GM23338 (cell line): ENCODE measurements around the gene NXF1. TPM values are rescaled to one million over a fixed set of nuclear protein-coding genes. Genes with fewer than 3 reads are reported as not detected.

Experiments used
- ATAC-seq: fragments of 200-7000 bp; cut with Tn5 transposase; 3 replicates; pipeline ENCODE4 v1.9.1; 2020
- DNase-seq: peaks from one replicate; pipeline ENCODE4 v3.0.0-alpha.2; 2015; ENCODE audit warnings: low spot score
- H2AFZ ChIP-seq: fragments of 200-600 bp; sonication (generic); 2 replicates; pipeline ENCODE4 v1.8.0; 2016; ENCODE audit warnings: antibody characterized with exemption, mild to moderate bottlenecking, moderate library complexity
- H3F3A ChIP-seq: fragments of 200-600 bp; sonication (generic); replicated peaks from 2 replicates; pipeline ENCODE4 v1.8.0; 2017; ENCODE audit warnings: antibody characterized with exemption, mixed run types, low read depth
- H3K27ac ChIP-seq: fragments of 200-600 bp; sonication (generic); 2 replicates; pipeline ENCODE4 v1.6.1; 2016; ENCODE audit warnings: low read depth
- H3K27me3 ChIP-seq: fragments of 200-600 bp; sonication (generic); 2 replicates; pipeline ENCODE4 v1.8.0; 2016; ENCODE audit warnings: mild to moderate bottlenecking, mixed run types, moderate library complexity; ENCODE audit not compliant: insufficient read depth
- H3K36me3 ChIP-seq: fragments of 200-600 bp; sonication (generic); 2 replicates; pipeline ENCODE4 v1.8.0; 2016; ENCODE audit warnings: mild to moderate bottlenecking; ENCODE audit not compliant: insufficient read depth
- H3K4me1 ChIP-seq: fragments of 200-600 bp; sonication (generic); 2 replicates; pipeline ENCODE4 v1.8.0; 2016; ENCODE audit warnings: mild to moderate bottlenecking, moderate library complexity; ENCODE audit not compliant: insufficient read depth
- H3K4me2 ChIP-seq: fragments of 200-600 bp; sonication (generic); 2 replicates; pipeline ENCODE4 v1.7.1; 2017; ENCODE audit warnings: mixed run types
- H3K4me3 ChIP-seq: fragments of 200-600 bp; sonication (generic); 2 replicates; pipeline ENCODE4 v1.6.1; 2016; ENCODE audit warnings: mixed run types
- H3K79me2 ChIP-seq: fragments of 200-600 bp; sonication (generic); replicated peaks from 2 replicates; pipeline ENCODE4 v1.8.0; 2017; ENCODE audit warnings: mild to moderate bottlenecking; ENCODE audit not compliant: insufficient read depth
- H3K9me2 ChIP-seq: fragments of 200-600 bp; sonication (generic); 2 replicates; pipeline ENCODE4 v1.8.0; 2017; ENCODE audit not compliant: insufficient read depth
- H4K20me1 ChIP-seq: fragments of 200-600 bp; sonication (generic); replicated peaks from 2 replicates; pipeline ENCODE4 v1.8.0; 2017; ENCODE audit warnings: mild to moderate bottlenecking; ENCODE audit not compliant: insufficient read depth
- H3K27ac Mint-ChIP-seq: 2 replicates; pipeline ENCODE4 v1.8.0; 2020; ENCODE audit warnings: inconsistent platforms, mild to moderate bottlenecking, moderate library complexity, mixed read lengths
- H3K27me3 Mint-ChIP-seq: 3 replicates; pipeline ENCODE4 v1.8.0; 2022; ENCODE audit warnings: low read depth, mild to moderate bottlenecking, moderate library complexity, mixed read lengths, inconsistent platforms; ENCODE audit not compliant: insufficient read depth, poor library complexity
- H3K36me3 Mint-ChIP-seq: 3 replicates; pipeline ENCODE4 v1.8.0; 2021; ENCODE audit warnings: low read depth, mild to moderate bottlenecking, inconsistent platforms, moderate library complexity, mixed read lengths
- H3K4me1 Mint-ChIP-seq: 3 replicates; pipeline ENCODE4 v1.8.0; 2020; ENCODE audit warnings: mild to moderate bottlenecking, inconsistent platforms, mixed read lengths
- H3K4me3 Mint-ChIP-seq: 3 replicates; pipeline ENCODE4 v1.8.0; 2021; ENCODE audit warnings: moderate library complexity, mild to moderate bottlenecking, inconsistent platforms, mixed read lengths
- H3K9me3 Mint-ChIP-seq: 3 replicates; pipeline ENCODE4 v1.8.0; 2020; ENCODE audit warnings: moderate library complexity, mild to moderate bottlenecking, inconsistent platforms, mixed read lengths
- CREB1 ChIP-seq: fragments of 250-450 bp; sonication (Bioruptor Pico); IDR thresholded peaks from 2 replicates; pipeline ENCODE4 v1.5.0; 2020; ENCODE audit warnings: low read depth, mild to moderate bottlenecking, moderate library complexity
- ETS1 ChIP-seq: IDR thresholded peaks from 2 replicates; pipeline ENCODE4 v1.6.1; 2016; ENCODE audit warnings: antibody characterized with exemption
- EZH2 ChIP-seq: fragments of 200-600 bp; sonication (generic); IDR thresholded peaks from one replicate; pipeline ENCODE4 v1.8.0; 2017; ENCODE audit warnings: antibody characterized with exemption, mild to moderate bottlenecking, low read depth; ENCODE audit not compliant: unreplicated experiment
- EZH2phosphoT487 ChIP-seq: fragments of 200-600 bp; sonication (generic); IDR thresholded peaks from one replicate; pipeline ENCODE4 v1.8.1; 2018; ENCODE audit warnings: antibody characterized with exemption; ENCODE audit not compliant: unreplicated experiment
- JUNB ChIP-seq: IDR thresholded peaks from one replicate; pipeline ENCODE4 v1.6.1; 2016; ENCODE audit warnings: antibody characterized with exemption; ENCODE audit not compliant: unreplicated experiment
- NANOG ChIP-seq: IDR thresholded peaks from 2 replicates; pipeline ENCODE4 v1.6.1; 2016; ENCODE audit warnings: antibody characterized with exemption, borderline replicate concordance
- POLR2AphosphoS5 ChIP-seq: IDR thresholded peaks from 2 replicates; pipeline ENCODE4 v1.6.1; 2016; ENCODE audit warnings: antibody characterized with exemption, low read depth
- STAT1 ChIP-seq: IDR thresholded peaks from one replicate; pipeline ENCODE4 v1.6.1; 2016; ENCODE audit warnings: antibody characterized with exemption; ENCODE audit not compliant: unreplicated experiment
- ZNF114 ChIP-seq: fragments of 250-450 bp; sonication (Bioruptor Pico); IDR thresholded peaks from 2 replicates; pipeline ENCODE4 v1.5.0; 2020; ENCODE audit warnings: mild to moderate bottlenecking, moderate library complexity
- ZNF331 ChIP-seq: fragments of 250-450 bp; sonication (Bioruptor Pico); IDR thresholded peaks from 2 replicates; pipeline ENCODE4 v1.5.0; 2020; ENCODE audit warnings: low read depth, mild to moderate bottlenecking, moderate library complexity
- polyA plus RNA-seq: library from polyadenylated mRNA; unstranded; fragments of >200 nt; fragmentation: Nextera tagmentation; extraction: Ambion mirVana; gene quantifications from 2 replicates; pipeline ENCODE4 v1.2.1, GENCODE V29; 2016
- total RNA-seq: library from RNA; depleted of rRNA; stranded (reverse); fragments of >200 nt; shearing (Covaris generic); gene quantifications from 2 replicates; pipeline ENCODE4 v1.2.3, GENCODE V29; 2014
- TF ChIP-seq, protein P1 (sequence below), 2 experiments: fragments of 200-600 bp in 1 of 2; sonication (generic) in 1 of 2; conservative IDR thresholded peaks; 2 replicates each; pipeline versions ENCODE4 v1.5.1 to v1.6.1; 2016 to 2017; ENCODE audit warnings: antibody characterized with exemption in 2 of 2, low read depth in 2 of 2, mild to moderate bottlenecking in 2 of 2, moderate library complexity in 1 of 2
- TF ChIP-seq, protein P2 (sequence below): IDR thresholded peaks from one replicate; pipeline ENCODE4 v1.6.1; 2018; ENCODE audit warnings: antibody characterized with exemption; ENCODE audit not compliant: unreplicated experiment

Gene NXF1
- total and polyA plus RNA-seq, 2 experiments from 2014 or later, result 31.7 to 31.8 TPM

GRCh38 chr11:62801071-62801470, 4.2 kb downstream of the NXF1 start:
- H3K4me3 ChIP-seq, result no peak overlapping the region
- Mint-ChIP-seq H3K27ac (no peak overlapping the region), H3K27me3 (peaks cover 12% of the 10 kb centered on the region), H3K9me3 (no peaks in the 10 kb centered on the region), H3K4me3 (no peak overlapping the region), H3K36me3 (peaks cover 72% of the 10 kb centered on the region), H3K4me1 (peaks cover 10% of the 10 kb centered on the region)
- H3K79me2 ChIP-seq, result peaks cover 27% of the 10 kb centered on the region
- H3K27me3 ChIP-seq, result no peaks in the 10 kb centered on the region
- H3K4me2 ChIP-seq, result no peak overlapping the region
- DNase-seq (no peak), ATAC-seq (no peak)
- peaks cover 6% of the 10 kb centered on the region; the same call in 1 of the 2 replicates for H3K4me1 ChIP-seq
- H3K27ac ChIP-seq, result no peak overlapping the region
- TF ChIP-seq NANOG (no peak), ZNF331 (no peak)
- peaks cover 10% of the 10 kb centered on the region for H4K20me1 ChIP-seq
- H3K9me2 ChIP-seq, result no peaks in the 10 kb centered on the region
- H3F3A ChIP-seq, result peaks cover 7% of the 10 kb centered on the region
- peaks cover 55% of the 10 kb centered on the region for H3K36me3 ChIP-seq
- no peak overlapping the region for H2AFZ ChIP-seq

DNA sequence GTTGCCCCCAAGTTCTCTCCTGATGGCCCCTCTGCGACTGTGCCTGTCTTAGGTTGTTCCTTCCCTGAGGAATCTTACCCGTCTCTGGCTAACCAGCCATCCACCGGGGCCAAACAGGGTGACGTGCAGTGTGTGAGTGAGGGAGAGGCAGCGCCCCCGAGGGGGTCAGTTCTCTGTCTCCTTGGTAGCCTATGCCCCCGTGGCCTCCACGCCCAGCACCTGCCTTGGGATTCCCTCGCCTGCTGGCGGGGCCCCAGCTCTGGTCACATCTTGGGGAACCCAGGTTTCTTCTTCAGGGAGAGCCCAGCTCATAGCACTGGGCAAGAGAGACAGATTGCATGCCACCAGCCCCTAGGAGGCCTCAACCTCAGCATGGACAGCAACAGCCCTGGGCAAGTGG, 5.8 kb downstream of the NXF1 start:
- Histone ChIP-seq H3K9me2 (no peaks in the 10 kb centered on the region), H2AFZ (no peak overlapping the region), H4K20me1 (peaks cover 10% of the 10 kb centered on the region), H3K4me3 (no peak overlapping the region), H3K36me3 (peaks cover 68% of the 10 kb centered on the region), H3K27me3 (no peaks in the 10 kb centered on the region), H3K4me2 (no peak overlapping the region), H3K4me1 (0 out of 2 replicates have a peak, but pooled peaks cover 5% of the 10 kb centered on the region), H3F3A (peaks cover 12% of the 10 kb centered on the region), H3K79me2 (peaks cover 21% of the 10 kb centered on the region), H3K27ac (no peak overlapping the region)
- ATAC-seq (no peak), DNase-seq (no peak)
- H3K27ac Mint-ChIP-seq, result no peak overlapping the region
- peaks cover 8% of the 10 kb centered on the region for H3K4me1 Mint-ChIP-seq
- peaks cover 88% of the 10 kb centered on the region for H3K36me3 Mint-ChIP-seq
- H3K4me3 Mint-ChIP-seq, result no peak overlapping the region
- no peaks in the 10 kb centered on the region for H3K9me3 Mint-ChIP-seq
- H3K27me3 Mint-ChIP-seq, result peaks cover 8% of the 10 kb centered on the region
- no peak for TF ChIP-seq POLR2AphosphoS5
- TF ChIP-seq, protein P1, sequence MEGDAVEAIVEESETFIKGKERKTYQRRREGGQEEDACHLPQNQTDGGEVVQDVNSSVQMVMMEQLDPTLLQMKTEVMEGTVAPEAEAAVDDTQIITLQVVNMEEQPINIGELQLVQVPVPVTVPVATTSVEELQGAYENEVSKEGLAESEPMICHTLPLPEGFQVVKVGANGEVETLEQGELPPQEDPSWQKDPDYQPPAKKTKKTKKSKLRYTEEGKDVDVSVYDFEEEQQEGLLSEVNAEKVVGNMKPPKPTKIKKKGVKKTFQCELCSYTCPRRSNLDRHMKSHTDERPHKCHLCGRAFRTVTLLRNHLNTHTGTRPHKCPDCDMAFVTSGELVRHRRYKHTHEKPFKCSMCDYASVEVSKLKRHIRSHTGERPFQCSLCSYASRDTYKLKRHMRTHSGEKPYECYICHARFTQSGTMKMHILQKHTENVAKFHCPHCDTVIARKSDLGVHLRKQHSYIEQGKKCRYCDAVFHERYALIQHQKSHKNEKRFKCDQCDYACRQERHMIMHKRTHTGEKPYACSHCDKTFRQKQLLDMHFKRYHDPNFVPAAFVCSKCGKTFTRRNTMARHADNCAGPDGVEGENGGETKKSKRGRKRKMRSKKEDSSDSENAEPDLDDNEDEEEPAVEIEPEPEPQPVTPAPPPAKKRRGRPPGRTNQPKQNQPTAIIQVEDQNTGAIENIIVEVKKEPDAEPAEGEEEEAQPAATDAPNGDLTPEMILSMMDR (conservative IDR thresholded peaks at IDR 0.05; ENCODE audit: low read depth in 2 of 2), result no peak
- TF ChIP-seq NANOG, result no peak
- TF ChIP-seq ZNF114 (CRISPR knock-in tag), result no peak
- TF ChIP-seq ETS1, result no peak
- no peak for TF ChIP-seq CREB1 (CRISPR knock-in tag)
- TF ChIP-seq STAT1, result no peak
- TF ChIP-seq ZNF331, result no peak
- TF ChIP-seq JUNB, result no peak
- TF ChIP-seq, protein P2, sequence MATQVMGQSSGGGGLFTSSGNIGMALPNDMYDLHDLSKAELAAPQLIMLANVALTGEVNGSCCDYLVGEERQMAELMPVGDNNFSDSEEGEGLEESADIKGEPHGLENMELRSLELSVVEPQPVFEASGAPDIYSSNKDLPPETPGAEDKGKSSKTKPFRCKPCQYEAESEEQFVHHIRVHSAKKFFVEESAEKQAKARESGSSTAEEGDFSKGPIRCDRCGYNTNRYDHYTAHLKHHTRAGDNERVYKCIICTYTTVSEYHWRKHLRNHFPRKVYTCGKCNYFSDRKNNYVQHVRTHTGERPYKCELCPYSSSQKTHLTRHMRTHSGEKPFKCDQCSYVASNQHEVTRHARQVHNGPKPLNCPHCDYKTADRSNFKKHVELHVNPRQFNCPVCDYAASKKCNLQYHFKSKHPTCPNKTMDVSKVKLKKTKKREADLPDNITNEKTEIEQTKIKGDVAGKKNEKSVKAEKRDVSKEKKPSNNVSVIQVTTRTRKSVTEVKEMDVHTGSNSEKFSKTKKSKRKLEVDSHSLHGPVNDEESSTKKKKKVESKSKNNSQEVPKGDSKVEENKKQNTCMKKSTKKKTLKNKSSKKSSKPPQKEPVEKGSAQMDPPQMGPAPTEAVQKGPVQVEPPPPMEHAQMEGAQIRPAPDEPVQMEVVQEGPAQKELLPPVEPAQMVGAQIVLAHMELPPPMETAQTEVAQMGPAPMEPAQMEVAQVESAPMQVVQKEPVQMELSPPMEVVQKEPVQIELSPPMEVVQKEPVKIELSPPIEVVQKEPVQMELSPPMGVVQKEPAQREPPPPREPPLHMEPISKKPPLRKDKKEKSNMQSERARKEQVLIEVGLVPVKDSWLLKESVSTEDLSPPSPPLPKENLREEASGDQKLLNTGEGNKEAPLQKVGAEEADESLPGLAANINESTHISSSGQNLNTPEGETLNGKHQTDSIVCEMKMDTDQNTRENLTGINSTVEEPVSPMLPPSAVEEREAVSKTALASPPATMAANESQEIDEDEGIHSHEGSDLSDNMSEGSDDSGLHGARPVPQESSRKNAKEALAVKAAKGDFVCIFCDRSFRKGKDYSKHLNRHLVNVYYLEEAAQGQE, result no peak
- no peak for TF ChIP-seq EZH2
- no peak for TF ChIP-seq EZH2phosphoT487
